OCI-LY3 (cell line): ENCODE results near the gene LYPD6B.

Source experiments
- H2AFZ ChIP-seq: fragments of 200-600, 300-600 bp; shearing (Covaris generic); 2 replicates; pipeline ENCODE4 v1.6.0; 2014; ENCODE audit warnings: antibody characterized with exemption, low read depth, low read length
- H3K27ac ChIP-seq: fragments of 200-600, 300-600 bp; sonication (generic); 2 replicates; pipeline ENCODE4 v1.5.1; 2014; ENCODE audit warnings: mild to moderate bottlenecking, low read length, moderate library complexity, mixed read lengths
- H3K27me3 ChIP-seq: fragments of 200-600, 300-600 bp; sonication (generic); 2 replicates; pipeline ENCODE4 v1.6.1; 2014; ENCODE audit warnings: low read depth, low read length, mixed read lengths
- H3K36me3 ChIP-seq: fragments of 200-600, 300-600 bp; sonication (generic); replicated peaks from 2 replicates; pipeline ENCODE3; 2014; ENCODE audit warnings: low read depth, low read length, mixed read lengths
- H3K4me1 ChIP-seq: fragments of 300-600, 200-600 bp; sonication (generic); 2 replicates; pipeline ENCODE4 v1.6.1; 2014; ENCODE audit warnings: low read length, mixed read lengths
- H3K4me2 ChIP-seq: fragments of 200-600, 300-600 bp; sonication (generic); 2 replicates; pipeline ENCODE4 v1.6.1; 2014; ENCODE audit warnings: low read length, mixed read lengths
- H3K4me3 ChIP-seq: fragments of 300-600, 200-600 bp; sonication (generic); 2 replicates; pipeline ENCODE4 v1.5.1; 2014; ENCODE audit warnings: antibody characterized with exemption, mild to moderate bottlenecking, low read length, moderate library complexity
- H3K79me2 ChIP-seq: fragments of 300-600, 200-600 bp; shearing (Covaris generic); 2 replicates; pipeline ENCODE4 v1.6.1; 2014; ENCODE audit warnings: mild to moderate bottlenecking, low read length, mixed read lengths
- H3K9ac ChIP-seq: fragments of 300-600, 200-600 bp; shearing (Covaris generic); 2 replicates; pipeline ENCODE4 v1.6.0; 2014; ENCODE audit warnings: mild to moderate bottlenecking, low read length, moderate library complexity
- H3K9me3 ChIP-seq: fragments of 200-600, 300-600 bp; shearing (Covaris generic); 2 replicates; pipeline ENCODE4 v1.6.1; 2014; ENCODE audit warnings: low read length, mixed read lengths; ENCODE audit not compliant: insufficient read depth
- H4K20me1 ChIP-seq: fragments of 200-600, 300-600 bp; sonication (generic); 2 replicates; pipeline ENCODE4 v1.6.1; 2016; ENCODE audit warnings: low read length, mixed read lengths; ENCODE audit not compliant: insufficient read depth
- EZH2phosphoT487 ChIP-seq: fragments of 200-600 bp; shearing (Covaris generic); IDR thresholded peaks from 2 replicates; pipeline ENCODE4 v1.6.1; 2018; ENCODE audit warnings: antibody characterized with exemption, mixed run types, low read depth
- TF ChIP-seq, protein P1 (sequence below): fragments of 200-600, 300-600 bp; sonication (generic); IDR thresholded peaks from 2 replicates; pipeline ENCODE4 v1.5.1; 2014; ENCODE audit warnings: antibody characterized with exemption, low read length, low read depth

LYPD6B gene, protein sequence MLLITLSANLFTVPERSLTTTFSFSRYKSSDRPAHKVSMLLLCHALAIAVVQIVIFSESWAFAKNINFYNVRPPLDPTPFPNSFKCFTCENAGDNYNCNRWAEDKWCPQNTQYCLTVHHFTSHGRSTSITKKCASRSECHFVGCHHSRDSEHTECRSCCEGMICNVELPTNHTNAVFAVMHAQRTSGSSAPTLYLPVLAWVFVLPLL

DNA sequence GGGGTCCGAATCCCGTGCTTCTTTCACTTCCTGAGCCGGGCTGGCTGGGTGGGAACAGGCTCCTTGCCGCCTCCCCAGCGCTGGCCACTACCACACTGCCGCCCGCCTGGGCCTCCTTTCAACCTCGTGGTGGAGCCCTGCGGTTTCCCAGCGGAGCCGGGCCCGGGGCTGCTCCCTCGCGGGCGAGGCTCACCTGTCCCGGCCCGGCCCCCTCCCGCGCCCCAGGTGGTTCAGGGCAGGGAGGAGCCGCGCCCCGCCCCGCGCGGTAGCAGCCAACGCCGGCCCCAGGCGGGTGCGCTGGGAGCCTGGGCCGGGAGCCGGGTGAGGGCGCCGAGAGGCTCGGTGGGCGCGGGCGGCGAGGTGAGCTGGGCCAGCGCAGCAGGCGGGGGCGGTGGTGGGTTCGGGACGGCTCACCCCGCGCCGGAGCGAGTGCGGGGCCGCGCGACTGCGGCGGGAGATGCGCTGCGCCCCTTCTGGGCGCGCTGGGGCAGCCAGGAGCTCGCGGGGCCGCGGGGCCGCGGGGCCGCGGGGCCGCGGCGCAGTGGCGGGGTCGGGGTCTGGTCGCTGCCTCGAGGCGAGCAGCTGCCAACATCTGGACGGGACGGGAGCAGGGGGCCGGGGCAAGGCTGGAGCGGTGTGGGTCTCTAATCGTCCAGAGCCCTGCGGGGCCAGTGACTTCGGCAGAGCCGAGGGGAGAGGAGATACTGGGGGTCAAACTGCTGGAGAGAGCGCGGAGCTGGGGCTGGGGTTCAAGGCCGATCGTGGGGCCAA, at the start of gene LYPD6B:
Gene LYPD6B, plus strand, starts transcription at position 258 of the 771 bp plus-strand sequence. CDS start 92,250 bp downstream, outside the sequence.
- no peaks in the 10 kb centered on the region for H3K79me2 ChIP-seq
- H3K27me3 ChIP-seq = peaks cover 10% of the 10 kb centered on the region; the same call in 1 of the 2 replicates
- H2AFZ ChIP-seq = no peak within 1 kb of the TSS
- H3K27ac ChIP-seq = no peak within 1 kb of the TSS
- H3K4me1 ChIP-seq = no peaks in the 10 kb centered on the region
- H3K4me2 ChIP-seq = no peak within 1 kb of the TSS
- H4K20me1 ChIP-seq = no peaks in the 10 kb centered on the region
- no peak within 1 kb of the TSS for H3K4me3 ChIP-seq
- H3K9me3 ChIP-seq = no peaks in the 10 kb centered on the region
- H3K36me3 ChIP-seq = no peaks in the 10 kb centered on the region
- no peak within 1 kb of the TSS for H3K9ac ChIP-seq
- TF ChIP-seq, protein P1, sequence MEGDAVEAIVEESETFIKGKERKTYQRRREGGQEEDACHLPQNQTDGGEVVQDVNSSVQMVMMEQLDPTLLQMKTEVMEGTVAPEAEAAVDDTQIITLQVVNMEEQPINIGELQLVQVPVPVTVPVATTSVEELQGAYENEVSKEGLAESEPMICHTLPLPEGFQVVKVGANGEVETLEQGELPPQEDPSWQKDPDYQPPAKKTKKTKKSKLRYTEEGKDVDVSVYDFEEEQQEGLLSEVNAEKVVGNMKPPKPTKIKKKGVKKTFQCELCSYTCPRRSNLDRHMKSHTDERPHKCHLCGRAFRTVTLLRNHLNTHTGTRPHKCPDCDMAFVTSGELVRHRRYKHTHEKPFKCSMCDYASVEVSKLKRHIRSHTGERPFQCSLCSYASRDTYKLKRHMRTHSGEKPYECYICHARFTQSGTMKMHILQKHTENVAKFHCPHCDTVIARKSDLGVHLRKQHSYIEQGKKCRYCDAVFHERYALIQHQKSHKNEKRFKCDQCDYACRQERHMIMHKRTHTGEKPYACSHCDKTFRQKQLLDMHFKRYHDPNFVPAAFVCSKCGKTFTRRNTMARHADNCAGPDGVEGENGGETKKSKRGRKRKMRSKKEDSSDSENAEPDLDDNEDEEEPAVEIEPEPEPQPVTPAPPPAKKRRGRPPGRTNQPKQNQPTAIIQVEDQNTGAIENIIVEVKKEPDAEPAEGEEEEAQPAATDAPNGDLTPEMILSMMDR = no peak
- no peak for TF ChIP-seq EZH2phosphoT487

DNA sequence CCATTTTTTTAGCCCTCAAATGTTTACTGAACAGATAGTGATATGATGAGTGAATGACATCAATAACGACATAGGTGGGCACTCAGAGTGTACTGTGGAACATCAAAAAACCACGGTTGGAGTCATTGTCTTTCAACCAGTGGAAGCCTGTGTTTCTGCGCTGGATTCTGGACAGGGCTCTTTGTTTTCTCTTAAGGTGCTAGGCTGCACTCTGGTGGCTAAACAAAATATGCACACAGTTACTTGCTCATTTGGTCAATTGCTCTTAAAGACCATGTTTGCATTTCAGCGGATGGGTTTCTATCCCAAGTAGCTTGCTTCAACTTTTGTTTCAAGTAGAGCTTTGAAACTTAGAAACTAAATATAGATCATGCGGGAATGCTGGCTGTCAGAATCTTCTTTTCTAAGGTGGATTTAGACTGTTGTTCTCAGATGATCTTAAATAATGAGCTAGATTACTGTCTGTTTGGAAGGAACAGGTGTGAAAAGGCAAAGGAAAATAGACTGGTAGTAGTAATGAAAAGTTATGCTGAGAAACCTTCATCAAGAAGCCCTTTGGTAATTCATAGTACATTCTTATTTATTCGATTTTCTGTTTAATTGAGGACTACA, 48.5 kb upstream of the LYPD6B start:
- H4K20me1 ChIP-seq = no peaks in the 10 kb centered on the region
- no peak overlapping the region for H3K9ac ChIP-seq
- no peaks in the 10 kb centered on the region for H3K27me3 ChIP-seq
- no peak for TF ChIP-seq EZH2phosphoT487
- TF ChIP-seq, protein P1 = peak; percentile 85
- H3K79me2 ChIP-seq = no peaks in the 10 kb centered on the region
- no peaks in the 10 kb centered on the region for H3K36me3 ChIP-seq
- H2AFZ ChIP-seq = no peak overlapping the region
- H3K27ac ChIP-seq = no peak overlapping the region
- no peaks in the 10 kb centered on the region for H3K9me3 ChIP-seq
- H3K4me3 ChIP-seq = no peak overlapping the region
- H3K4me2 ChIP-seq = peak overlapping the region; percentile 48; the same call in 1 of the 2 replicates
- H3K4me1 ChIP-seq = no peaks in the 10 kb centered on the region

DNA sequence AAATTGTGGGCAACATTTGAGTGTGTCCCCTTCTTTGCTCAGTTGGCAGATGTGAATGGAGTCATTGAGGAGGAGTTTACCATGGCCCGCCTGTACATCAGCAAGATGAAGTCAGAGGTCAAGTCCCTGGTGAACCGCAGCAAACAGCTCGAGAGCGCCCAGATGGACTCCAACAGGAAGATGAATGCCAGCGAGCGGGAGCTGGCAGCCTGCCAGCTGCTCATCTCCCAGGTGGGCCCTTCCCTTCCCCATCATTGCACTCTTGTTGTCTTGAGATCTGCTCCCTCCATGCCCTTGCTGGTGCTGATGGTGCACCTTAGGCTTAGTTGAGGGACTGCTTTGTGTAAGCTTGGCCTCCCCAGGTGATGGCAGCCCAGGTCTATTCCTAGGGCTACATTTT, 47.5 kb upstream of the LYPD6B start:
- TF ChIP-seq, protein P1 = no peak
- Histone ChIP-seq H3K4me2 (no peak overlapping the region), H4K20me1 (no peaks in the 10 kb centered on the region), H3K27ac (no peak overlapping the region), H3K9me3 (no peaks in the 10 kb centered on the region), H3K36me3 (no peaks in the 10 kb centered on the region), H3K4me1 (no peaks in the 10 kb centered on the region), H3K27me3 (no peaks in the 10 kb centered on the region), H3K9ac (no peak overlapping the region), H2AFZ (no peak overlapping the region), H3K79me2 (no peaks in the 10 kb centered on the region), H3K4me3 (no peak overlapping the region)

DNA sequence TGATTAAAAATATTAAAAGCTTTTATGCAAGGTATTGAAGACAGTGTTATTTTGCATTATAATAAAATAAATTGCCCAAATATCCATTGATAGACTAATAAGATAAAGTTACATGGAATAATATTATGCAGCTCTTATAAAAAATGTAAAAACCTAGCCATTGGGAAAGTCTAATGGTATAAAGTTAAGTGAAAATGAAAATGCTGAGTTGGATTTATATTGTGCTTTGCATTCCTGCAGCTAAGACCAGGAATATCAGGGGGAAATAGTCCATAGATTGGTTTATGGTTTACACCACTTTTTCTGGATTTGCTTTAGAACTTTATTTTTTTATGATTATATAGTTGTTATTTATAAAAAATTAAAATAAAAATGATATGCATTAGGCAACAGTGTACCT, 46.1 kb upstream of the LYPD6B start:
- H4K20me1 ChIP-seq = no peaks in the 10 kb centered on the region
- no peaks in the 10 kb centered on the region for H3K9me3 ChIP-seq
- no peak overlapping the region for H3K4me3 ChIP-seq
- no peaks in the 10 kb centered on the region for H3K36me3 ChIP-seq
- no peak overlapping the region for H3K27ac ChIP-seq
- no peaks in the 10 kb centered on the region for H3K27me3 ChIP-seq
- TF ChIP-seq EZH2phosphoT487 = no peak
- TF ChIP-seq, protein P1 = no peak
- H3K79me2 ChIP-seq = no peaks in the 10 kb centered on the region
- H2AFZ ChIP-seq = no peak overlapping the region
- no peak overlapping the region for H3K9ac ChIP-seq
- no peaks in the 10 kb centered on the region for H3K4me1 ChIP-seq
- no peak overlapping the region for H3K4me2 ChIP-seq
